ENCODE data around the gene CLDND1.

The CLDND1 gene

GRCh38 chr3:98513091-98513511 lies 9.6 kb downstream of the CLDND1 start:
- DNase-seq: peak; percentile 64

GRCh38 chr3:98512576-98512975 lies 10.1 kb downstream of the CLDND1 start:
- DNase-seq: no peak

GRCh38 chr3:98508582-98508981 lies 14.1 kb downstream of the CLDND1 start:
- DNase-seq: no peak

- DNase-seq: no peak
Measured at GRCh38 chr3:98504539-98504938, 18.2 kb downstream of the CLDND1 start.

- no peak for DNase-seq
Measured at GRCh38 chr3:98501863-98502576, 20.7 kb downstream of the CLDND1 start.

DNA sequence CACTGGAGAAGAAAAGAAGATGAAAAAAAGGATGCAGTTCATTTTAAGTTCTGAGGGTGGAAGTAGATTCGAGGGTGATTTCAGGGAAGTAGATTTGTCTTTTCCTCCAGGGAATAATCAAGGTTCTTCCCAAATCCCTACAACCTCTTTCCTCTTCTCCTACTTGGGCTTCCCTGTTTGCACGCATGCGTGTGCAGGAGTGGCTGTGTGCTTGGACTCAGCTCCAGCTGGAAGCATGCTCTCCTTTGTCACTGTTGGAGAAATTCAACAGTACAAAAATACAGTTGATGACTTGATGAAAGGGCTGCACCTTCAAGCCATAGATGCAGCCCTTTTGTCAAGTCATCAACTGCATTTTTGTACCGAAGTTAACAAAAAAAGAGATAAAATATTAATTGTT lies 21.4 kb downstream of the CLDND1 start:
- no peak for DNase-seq

DNA sequence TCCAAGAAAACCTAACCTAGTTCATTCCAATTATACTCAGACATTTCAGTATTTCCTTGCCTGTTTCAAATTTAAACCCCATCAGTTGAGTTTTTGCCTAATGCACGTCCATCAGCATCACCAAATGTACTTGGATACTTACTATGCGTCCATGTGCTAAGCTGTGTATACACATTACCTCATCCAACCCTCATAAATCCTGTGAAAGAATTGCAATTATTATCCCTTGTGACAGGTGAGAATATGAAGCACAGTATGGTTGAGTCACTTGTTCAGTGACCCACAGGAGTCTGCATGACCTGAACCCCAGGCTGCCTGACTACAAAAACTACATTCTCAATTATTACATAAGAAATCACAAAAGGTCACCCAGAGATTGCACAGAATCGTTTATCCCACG lies 22.7 kb downstream of the CLDND1 start:
- DNase-seq: no peak

GRCh38 chr3:98497381-98497780 lies 25.3 kb downstream of the CLDND1 start, which contains the start of gene OR5K2:
TSS of gene OR5K2 (plus strand) at chr3:98497681. CDS start at chr3:98497681, 0 bp downstream.
- no peak for DNase-seq

DNA sequence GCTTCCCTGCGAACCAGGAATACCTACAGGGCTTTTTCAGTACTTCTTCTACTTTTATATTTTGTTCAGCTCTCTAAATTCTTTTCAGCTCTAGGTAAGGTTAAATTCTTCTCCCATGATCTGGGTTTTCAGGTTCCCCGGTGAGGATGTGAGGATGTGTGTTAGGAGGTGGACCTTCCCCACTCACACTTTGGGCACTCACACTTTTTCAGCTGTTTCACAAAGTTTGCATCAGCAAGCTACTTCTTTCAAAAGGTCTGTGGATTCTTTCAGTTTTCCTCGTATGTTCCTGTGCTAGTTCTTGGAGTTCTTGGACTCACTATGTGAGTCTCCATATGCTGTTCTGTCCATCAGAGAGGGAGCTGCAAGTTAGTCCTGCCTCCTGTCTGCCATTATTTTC lies 39.1 kb downstream of the CLDND1 start:
- no peak for DNase-seq

DNA sequence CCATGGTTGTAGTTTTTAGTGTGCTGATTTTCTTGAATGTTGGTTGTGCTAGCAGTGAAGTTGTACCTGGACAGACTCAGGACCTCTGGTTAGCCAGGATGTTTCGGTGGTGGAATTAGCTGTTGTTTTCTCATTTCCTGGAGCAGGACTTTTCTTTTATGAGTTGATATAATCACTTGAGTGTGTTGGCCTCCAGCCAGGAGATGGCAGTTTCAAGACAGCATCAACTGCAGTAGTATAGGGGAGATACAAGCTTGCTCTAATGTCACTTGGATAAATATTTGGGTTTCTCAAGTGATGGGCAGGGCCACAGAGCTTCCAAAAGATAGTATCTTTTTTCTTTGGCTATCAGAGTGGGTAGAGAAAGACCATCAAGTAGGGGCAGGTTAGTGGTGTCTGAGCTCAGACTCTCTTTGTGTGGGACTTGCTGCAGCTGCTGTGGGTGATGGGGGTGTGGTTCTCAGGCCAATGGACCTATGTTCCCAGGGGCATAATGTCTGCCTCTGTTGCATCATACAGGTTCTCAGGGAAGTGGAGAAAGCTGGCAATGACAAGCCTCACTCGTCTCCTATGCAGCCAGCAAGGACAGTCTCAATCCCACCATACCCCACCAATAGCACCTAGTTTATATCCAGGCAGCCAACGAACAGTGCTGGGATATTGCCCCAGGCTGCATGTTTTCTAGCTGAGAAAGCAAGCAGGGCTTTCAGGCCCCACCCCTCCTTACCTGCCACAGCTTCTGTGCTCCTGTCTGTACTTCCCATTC lies 39.8 kb downstream of the CLDND1 start:
- no peak for DNase-seq
